ENCODE results near the gene SERPINB10. TPM values are rescaled to one million over a fixed set of nuclear protein-coding genes. Genes with fewer than 3 reads are reported as not detected.

Gene SERPINB10
- 0.15 TPM for polyA plus RNA-seq (ENCODE audit: insufficient read length)

DNA sequence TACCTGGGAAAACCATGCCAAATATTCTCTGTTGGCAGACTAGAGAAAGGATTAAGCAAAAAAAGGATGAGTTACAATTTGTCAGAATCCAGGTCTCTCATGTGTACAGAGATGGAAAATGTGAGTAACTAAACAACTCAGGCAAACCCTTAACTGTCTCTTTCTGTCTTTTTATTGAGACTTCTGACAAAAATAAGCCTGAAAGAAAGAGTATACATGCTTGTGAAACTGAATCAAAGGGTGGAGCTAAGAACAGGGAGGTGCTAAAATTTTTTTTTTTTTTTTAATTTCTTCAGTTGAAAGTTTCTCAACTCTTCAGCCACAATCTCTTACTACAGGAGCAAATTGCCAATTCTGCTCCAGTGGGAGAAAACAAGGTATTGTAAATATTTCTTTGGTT lies at the start of gene SERPINB10:
Gene SERPINB10 (plus strand): TSS at position 295 of the 400 bp plus-strand sequence. CDS start 7,553 bp downstream, outside the sequence.
- DNase-seq, result no peak

GRCh38 chr18:63858456-63858855 lies 49.3 kb upstream of the SERPINB10 start:
- DNase-seq, result no peak

GRCh38 chr18:63859781-63860475 lies 47.8 kb upstream of the SERPINB10 start:
- no peak for DNase-seq

GRCh38 chr18:63860531-63860930 lies 47.2 kb upstream of the SERPINB10 start:
- DNase-seq, result no peak

DNA sequence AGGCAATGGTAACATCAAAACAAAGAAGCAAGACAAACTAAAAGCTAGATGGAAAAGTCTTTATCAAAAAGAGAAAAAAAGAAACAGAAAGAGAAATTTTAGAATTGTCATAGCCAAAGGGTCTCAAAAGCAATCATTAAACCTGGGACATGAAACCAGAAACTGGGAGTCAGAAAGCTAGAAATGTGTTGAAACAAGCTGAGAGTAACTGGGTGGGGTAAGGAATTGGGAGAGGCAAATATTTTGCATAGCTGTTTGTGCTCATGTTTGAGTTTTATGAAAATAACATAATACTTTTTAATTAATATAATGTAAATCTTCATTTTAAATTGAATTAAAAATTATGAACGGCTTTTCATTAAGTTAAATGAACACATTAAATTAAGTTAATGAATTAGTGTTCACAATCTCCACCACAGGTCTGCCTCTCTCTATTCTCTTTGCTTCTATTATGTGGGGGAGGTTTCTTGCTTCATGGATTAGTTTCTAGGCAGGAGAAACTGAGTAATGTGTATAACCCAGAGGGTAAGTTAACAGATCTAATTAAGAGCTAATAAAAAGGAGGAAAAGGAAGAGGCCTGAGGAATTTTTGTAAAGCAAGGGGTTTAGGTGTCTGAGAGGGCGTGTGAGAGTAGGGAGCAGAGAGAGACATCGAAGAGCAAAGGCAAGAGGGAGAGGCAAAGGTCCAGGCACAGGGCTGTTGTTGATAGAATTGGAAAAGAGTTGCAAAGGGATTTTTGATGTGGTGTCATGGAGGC lies 40.2 kb upstream of the SERPINB10 start:
- no peak for DNase-seq

GRCh38 chr18:63868546-63868945 lies 39.2 kb upstream of the SERPINB10 start:
- DNase-seq, result no peak

- DNase-seq, result no peak
Measured at GRCh38 chr18:63869374-63869773, 38.4 kb upstream of the SERPINB10 start.

- DNase-seq, result no peak
Measured at GRCh38 chr18:63869851-63870250, 37.9 kb upstream of the SERPINB10 start.

DNA sequence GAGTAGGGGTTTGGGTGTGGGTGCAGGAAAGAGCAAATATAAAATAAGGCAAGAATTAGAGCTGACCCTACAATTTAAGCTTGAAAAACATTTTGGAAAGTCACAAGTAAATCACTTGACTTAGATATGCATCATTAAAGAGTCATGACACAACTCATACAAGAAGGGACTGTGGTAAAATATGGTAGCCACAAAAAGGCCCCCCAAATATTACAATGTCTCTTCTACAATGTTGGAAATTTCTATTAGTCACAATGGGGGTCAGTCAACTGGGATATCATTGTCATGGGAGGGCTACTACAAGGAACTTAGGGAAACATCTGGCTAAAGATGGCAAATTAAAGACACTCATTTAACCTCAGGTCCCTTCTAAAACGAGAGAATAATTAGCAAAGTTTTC lies 35.9 kb upstream of the SERPINB10 start:
- DNase-seq, result no peak

GRCh38 chr18:63872586-63872985 lies 35.2 kb upstream of the SERPINB10 start:
- DNase-seq, result no peak

DNA sequence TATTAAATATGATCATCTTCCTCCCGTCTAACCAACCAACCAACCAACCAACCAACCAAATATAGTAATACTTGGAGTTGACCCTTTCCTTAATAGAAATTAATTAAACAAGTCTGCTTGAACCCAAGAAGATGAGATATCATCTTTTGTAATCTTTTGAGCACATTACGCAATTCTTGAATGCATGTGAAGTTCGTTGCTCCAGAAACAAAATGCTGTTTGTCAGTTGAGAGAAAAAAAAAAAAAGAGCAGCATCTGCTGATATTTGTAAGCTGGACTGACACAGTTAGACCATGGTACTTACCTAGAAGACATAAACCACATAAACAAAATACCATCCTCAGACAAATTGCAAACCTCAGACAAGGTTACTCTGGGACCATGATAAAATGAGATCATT lies 29.4 kb upstream of the SERPINB10 start:
- DNase-seq, result no peak

DNA sequence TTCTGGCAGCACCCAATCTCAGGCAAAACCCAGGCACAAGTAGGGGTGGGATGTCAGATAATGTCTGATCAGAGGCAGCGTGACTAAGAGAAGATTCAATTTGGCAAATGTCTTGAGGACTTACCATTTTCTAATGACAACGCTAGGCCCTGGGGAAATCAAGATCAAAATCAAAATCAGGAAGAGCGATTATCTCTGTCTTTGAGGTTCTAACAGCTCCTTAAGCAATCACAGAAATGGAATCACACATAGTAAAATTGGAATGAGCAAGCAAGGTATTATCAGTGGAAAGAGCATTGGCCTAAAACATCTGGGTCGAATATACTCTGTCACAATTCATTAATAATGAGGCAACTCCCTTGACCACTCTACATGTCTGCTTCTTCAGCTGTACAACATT lies 28.8 kb upstream of the SERPINB10 start:
- no peak for DNase-seq

- no peak for DNase-seq
Measured at GRCh38 chr18:63879709-63880108, 28.0 kb upstream of the SERPINB10 start.

DNA sequence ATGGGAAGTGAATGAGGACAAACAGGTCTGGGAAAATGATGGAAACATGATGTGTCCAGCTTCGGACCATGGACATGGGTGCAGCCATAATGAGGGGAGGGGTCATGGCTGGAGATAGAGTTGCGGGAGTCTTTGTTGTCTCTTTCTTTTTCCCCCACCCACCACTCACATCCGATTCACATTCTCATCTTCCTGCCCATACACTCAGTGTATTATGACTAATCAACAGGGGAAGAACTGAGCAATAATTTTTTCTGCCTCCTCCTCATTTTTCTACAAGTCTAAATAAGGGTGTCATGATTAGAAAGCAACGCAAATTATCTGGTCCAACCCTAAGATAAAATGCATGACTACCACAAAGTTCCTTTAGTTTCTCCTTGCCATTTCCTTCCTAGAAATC lies 25.9 kb upstream of the SERPINB10 start:
- no peak for DNase-seq

- DNase-seq, result no peak
Measured at GRCh38 chr18:63882333-63883141, 25.2 kb upstream of the SERPINB10 start.

DNA sequence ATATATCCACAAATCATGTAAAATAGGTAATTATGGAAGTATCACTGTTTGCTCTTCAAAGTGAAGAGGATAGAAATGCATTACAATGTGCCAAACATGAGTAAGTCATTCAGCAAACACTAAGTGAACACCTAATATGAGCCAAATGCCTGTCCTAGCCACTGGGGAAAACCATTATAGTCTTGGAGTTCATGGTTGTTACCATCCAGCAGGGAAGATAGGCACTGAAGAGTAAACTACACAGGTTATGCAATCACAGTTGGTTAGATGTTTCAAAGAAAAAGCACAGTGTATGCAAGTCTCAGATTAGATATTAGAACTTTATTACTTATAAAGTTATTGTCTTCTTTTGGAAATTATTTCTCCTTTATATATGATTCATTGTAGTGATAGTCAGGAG lies 24.1 kb upstream of the SERPINB10 start:
- no peak for DNase-seq

DNA sequence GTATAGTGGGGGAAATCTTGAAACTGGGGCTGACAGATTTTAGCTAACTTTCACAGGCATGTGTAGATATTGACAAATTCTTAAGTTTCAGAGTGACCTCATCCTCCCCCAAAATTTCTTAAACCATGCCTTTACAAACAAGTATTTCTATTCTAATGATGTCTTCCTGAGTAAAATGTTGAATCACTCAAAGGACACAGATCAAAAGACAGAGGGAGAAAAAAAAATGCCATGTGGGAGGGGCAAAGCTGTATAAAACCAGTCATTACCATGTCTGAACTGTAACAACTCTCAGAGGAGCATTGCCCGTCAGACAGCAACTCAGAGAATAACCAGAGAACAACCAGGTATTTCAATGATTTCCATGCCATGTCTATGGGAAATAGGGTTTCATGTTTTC lies 20.3 kb upstream of the SERPINB10 start, which contains the start of gene SERPINB2:
Gene SERPINB2 (plus strand): TSS at position 282 of the 400 bp plus-strand sequence. CDS start 3,740 bp downstream, outside the sequence.
- DNase-seq, result no peak

DNA sequence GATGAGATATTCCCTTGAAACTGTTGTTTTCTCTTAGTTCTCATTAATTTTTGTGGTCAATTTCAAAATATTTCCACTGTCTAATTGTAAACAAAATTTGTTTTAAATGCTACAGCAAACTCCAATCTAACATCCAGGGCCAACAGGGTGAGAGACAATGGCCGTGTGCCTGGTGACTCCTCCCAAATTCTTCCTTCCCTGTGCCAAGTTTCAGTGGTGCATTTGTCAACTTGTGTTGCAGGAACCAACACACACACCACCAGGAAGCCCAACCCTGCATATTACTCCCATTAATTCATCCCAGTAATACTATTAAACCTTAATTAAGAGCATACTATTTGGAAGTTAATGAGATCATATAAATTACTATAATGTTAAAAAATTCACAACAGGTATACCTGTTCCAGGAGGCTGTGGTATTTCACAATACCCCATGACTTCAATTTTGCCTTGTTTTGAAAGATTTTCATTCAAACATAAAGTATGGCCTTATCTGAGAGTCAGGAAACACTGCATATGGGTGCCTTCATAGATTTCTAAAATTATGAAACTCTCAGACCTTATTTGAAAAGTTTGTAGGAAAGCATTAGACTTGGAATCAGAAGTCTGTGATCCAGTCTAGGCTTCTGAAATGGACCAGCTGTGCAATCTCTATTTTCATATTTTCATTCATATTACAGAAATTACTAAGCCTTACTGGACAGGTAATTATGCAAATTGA lies 19.1 kb upstream of the SERPINB10 start:
- no peak for DNase-seq

- no peak for DNase-seq
Measured at GRCh38 chr18:63889626-63890025, 18.1 kb upstream of the SERPINB10 start.

- no peak for DNase-seq
Measured at GRCh38 chr18:63890237-63890949, 17.4 kb upstream of the SERPINB10 start.

- DNase-seq, result peak; percentile 3
Measured at GRCh38 chr18:63890950-63891304, 16.8 kb upstream of the SERPINB10 start.

- DNase-seq, result no peak
Measured at GRCh38 chr18:63892566-63892965, 15.2 kb upstream of the SERPINB10 start.

Measured in hindlimb muscle (tissue), 1 donor.